Cerebellar nuclear complex (tissue), 1 donor: Measurements from ENCODE around the gene COL4A1.

Experiments used
- DNase-seq, 2 experiments: peaks; one replicate each; lab custom pipeline; 2025; lab: John Stamatoyannopoulos, UW

Gene COL4A1

DNA sequence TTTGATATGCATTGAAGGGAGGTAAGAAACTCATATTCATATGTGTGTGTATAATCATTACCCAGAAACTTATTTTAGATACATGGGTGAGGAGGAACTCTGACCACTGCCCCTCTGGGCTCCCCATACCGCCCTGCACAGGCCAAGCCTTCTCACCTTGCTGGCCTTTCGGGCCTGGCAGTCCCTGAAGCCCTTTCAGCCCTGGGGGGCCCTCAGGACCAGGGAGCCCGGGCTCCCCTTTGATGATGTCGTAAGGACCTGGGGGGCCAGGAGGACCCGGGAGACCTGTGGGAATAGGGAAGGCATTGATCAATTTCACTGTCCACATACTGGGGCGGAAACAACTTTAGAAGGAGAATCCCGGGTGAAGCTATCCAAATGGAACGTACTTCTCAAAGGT is 142.3 kb downstream of the COL4A1 start:
- no peak for DNase-seq

DNA sequence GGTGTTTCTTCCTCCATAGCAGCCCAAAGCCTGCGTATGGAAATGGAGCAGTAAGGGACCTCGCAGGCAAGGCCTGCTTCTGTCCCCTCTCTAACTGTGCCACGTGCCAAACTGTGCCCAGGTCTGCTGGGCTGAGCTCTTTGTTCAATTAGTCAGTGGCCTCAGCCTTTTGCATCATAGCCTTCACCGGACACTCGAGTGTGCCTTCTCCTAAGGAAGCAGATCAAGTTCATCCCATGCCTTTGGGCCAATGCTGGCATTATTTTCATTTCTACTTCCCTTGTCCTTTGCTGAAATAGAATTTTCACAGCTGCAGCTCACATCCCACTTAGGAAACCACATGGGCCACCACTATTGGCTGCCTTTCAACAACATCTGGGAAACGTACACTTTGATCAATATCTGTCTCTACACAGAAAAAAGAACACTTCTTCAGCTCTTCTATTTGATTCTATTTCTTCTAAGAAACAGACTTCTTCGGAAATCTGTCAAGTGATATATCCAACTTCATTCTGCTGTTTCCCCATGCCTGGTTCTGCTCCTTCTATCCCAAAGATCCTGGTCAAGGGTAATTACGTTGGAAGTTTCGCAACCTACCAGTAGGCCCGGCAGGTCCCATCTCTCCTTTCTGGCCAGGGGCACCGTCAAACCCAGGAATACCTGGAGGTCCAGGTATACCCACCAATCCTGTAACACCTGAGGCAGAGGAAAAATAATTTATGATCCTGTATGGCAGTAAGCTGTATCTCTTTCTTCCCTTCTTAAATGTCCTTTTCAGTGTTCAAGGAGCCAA is 143.9 kb downstream of the COL4A1 start:
- no peak for DNase-seq

- DNase-seq: no peak
Observed at GRCh38 chr13:110162053-110162452, 144.9 kb downstream of the COL4A1 start.

DNA sequence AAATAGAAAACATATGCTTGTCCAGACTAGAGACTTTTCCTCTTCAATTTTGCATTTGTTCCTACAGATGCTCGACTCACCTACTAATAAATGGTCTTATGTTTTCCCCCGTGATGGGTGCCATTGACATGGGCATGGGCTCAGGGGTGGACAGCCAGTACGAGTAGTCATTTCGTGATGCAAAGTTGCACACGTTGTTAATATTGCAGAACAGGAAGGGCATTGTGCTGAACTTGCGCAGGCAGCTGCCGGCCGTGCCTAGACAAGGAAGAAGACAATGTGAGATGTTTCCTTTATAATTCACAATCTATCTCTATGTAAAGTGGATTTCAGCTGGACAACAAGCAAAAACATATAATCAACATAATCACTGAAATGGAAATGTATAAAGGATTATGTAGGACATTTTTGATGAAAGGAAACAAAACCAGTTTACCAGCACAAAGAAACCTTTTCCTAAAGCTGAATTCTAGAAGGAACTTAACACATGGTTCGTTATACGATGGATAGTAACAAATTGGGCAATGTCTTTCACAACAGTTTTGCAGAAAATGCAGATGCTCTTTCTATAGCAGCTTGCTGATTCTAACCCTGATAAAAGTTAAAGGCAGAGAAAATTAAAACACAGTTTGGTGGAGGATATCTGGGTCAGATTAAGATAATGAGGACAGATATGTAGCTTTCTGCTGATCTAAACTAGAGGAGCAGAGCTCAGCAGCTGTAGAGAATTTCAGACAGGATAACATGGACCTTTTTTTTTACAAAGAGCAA is 145.7 kb downstream of the COL4A1 start:
- no peak for DNase-seq

DNA sequence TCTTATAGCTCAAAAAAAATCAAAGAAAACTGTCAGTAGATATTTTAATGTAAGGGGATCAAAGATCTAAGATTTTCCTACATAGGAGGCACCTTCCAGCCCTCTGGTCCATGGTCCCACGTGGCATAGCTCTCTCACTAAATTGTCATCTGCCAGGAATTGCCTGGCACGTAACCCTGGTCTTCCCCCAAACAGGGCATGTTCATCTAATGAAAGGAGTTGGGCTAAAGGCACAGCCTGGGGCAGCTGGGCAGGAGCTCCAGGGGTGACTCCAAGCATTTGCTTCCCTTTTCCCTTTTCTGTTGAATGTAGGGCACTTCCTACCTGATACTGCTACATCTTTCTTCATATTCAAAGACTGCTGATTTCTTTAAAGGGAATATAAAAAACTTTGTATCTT is 148.7 kb downstream of the COL4A1 start:
- no peak for DNase-seq

- DNase-seq: no peak
Observed at GRCh38 chr13:110157718-110158117, 149.2 kb downstream of the COL4A1 start.

DNA sequence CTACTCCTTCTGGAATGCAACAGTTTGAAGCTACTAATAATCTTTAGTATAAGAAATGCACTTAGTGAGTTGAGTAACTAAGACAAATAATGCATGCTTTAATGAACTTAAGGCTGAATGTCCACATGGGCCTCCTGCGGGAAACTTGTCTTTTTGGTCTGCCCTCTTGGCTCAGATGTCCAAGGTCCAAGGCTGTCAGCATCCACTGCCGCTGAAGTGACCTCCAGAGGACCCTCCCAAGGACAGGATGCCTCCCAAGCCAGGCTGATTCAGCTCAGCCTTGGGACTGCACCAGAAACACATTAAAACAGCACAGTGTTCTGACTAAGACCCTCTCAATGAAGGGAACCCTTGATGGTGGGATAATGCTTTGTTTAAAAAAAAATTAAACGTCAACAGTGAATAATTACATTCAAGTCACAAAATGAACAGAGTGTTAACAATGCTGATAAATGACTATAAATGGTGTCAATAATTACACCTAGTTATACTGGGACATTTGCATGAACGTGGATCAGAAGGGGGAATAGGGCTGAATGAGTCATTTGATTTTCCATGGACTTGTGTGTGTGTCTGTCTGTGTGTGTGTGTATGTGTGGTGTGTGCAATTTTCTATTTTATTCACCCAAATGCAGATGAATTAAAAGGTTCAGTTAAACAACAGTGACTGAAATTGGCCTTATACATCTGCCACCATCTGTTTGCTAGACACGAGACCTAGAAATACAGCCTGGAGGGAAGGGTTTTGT is 150.5 kb downstream of the COL4A1 start:
- no peak for DNase-seq

DNA sequence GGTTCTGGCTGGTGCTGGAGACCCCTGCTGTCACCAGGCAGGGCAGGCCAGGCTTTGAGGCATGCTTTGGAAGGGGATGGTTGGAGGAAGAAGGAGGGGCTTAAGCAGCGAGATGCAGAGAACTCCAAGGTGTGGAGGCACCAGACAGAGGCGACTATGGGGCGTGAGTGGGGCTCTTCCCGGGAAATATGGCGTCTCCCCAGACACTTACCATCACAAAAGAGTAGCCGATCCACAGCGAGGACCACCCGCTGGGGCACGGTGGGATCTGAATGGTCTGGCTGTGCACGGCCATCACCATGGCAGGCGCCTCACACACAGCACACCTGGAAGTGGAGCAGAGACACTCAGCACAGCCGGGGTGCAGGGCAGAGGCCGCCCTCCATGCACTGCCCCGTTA is 151.9 kb downstream of the COL4A1 start:
- DNase-seq: no peak

DNA sequence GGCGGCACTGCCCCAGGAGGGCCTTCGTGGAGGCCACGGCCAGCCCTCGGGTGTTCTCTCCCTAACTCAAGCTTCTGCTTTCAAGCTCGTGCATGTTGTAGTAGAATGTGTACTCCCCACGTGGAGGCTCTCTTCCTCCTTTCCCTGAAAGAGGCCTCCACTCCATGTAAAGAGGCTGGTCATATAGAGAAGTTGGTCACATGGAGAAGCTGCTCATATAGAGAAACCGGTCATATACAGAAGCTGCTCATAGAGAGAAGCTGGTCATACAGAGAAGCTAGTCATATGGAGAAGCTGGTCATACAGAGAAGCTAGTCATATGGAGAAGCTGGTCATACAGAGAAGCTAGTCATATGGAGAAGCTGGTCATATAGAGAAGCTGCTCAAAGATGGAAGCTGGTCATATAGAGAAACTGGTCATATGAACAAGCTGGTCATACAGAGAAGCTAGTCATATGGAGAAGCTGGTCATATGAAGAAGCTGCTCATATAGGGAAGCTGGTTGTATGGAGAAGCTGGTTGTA is 152.5 kb downstream of the COL4A1 start:
- no peak for DNase-seq

DNA sequence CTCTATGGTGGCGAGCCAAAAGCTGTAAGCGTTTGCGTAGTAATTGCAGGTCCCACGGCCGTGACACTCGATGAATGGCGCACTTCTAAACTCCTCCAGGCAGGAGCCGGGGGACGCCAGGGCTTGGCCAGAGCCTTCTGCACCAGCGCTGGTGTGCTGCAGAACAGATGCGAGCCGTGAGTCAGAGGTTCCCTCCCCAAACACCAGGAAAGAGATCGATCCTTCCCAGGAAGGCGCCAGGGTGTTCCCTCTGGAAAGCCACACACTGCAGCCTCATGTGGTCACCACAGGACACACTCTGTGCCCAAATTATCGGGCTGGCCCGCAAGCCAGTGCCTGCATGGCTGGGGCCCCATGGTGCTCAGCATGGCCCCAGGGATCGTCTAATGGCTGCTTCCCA is 154.6 kb downstream of the COL4A1 start:
- DNase-seq: no peak

DNA sequence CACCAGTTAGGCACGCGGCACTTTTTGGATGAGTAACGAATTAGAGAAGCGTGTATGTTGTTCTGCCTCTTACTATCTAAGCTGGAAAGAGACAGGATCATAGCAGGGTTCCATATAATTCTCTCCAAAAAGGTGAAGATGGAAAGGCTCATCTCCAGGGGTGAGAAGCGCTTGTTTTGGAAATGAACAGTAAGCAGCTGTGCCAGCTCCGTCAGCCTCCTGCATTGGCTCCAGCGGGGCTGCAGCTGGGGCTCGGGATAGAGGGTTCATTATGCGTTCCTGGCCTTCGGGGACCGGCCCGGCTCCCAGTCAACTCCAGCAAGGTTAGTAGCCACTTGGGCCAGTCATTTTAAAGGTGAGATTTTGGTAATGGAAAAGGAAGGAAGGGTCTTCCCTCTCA is 155.5 kb downstream of the COL4A1 start:
- DNase-seq: no peak

DNA sequence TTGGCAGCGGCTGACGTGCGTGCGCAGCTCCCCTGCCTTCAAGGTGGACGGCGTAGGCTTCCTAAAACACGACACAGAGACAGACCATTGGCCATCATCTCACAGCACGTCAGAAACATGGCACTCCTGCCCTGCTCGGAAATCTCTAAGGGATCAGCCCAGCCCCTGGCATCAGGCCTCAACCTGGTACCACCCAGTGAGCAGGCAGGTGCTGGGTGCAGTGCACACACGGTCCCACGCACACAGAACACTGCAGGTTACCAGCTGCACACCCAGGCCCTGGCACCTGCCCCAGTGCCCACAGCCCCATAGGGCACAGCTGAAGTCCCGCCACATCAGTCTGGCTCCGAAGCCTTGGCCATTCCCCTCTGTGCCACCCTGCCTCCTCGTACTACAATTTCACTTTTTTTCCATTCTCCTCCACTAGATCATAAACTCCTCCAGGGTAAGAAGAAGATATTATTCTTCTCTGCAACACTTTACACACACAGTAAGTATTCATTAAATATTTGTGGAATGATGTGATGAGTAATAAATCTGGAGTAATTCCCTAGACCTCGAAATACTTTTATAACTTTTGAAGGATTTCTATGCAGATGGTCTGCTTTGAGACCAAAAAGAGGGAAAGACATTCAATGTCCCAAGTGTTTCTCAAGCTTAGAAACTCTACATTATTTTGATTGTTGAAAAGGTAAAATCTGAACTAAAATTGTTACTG is 156.4 kb downstream of the COL4A1 start:
- no peak for DNase-seq

DNA sequence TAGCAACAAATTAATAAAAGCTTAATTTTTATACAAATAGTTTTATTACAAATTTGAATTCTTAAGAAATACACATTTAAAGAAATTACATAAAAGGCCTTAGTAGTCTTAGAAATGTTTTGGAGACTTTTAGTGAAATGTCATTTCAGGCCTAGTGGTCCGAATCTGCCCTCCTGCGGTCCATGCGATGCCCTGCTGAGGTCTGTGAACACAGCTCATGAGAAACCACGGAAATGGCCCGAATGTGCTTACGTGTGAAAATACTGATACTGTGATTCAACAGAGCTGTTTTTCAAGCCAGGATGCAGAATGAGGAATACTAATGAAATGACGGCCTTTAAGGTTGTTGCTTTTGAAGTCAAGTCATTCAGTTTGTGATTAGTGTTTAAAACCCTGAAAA is 157.9 kb downstream of the COL4A1 start:
- no peak for DNase-seq

GRCh38 chr13:110140099-110140498 is 166.9 kb downstream of the COL4A1 start:
- no peak for DNase-seq

DNA sequence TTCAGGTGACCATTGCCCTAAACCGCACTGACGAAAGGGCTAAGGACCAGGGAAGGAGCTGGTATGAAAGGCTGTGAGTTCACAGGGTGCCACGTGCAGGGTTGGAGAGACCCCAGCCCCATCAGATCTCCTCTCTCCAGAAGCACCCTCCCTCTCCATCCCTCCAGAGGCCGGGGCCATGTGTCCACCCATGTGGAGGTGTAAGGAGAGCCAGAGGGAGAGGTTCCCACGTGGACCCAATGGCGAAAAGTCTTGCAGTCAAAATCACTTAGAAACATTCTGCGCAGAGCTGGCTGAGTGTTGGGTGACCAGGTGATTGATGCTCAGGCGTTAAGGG is 168.3 kb downstream of the COL4A1 start:
- DNase-seq: no peak

DNA sequence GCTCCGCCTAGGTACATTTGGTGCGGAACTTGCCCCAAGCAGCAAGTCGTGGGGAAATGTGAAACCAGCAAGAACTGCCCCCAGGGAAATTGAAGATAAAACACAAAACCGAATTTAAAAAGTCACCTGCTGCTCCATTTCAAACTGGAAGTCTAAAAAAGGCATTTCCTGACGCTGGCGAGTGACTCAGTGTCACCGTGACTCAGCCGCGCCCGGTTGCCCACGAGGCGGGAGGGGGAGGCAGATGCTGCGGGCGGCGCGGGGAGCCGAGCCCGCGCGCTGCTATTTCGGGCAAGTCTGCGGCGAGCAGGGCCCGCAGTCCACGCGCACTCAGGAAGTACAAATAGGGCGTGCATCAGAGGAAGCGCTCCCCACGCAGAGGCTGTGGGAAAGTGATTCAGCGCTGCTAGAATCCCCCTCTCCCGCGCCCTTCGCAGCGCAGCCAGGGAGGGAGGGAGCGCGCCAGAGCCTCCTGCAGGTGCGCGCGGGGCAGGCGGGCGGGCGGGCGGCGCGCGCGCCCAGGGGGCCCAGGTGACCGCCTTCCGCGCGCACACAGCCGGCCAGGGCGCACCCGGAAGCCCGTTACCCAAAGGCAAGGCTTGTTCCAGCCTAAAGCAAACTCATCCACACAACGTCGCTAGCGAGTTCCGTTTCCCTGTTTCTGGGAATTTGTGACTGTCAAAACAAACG is 168.8 kb downstream of the COL4A1 start:
- no peak for DNase-seq

DNA sequence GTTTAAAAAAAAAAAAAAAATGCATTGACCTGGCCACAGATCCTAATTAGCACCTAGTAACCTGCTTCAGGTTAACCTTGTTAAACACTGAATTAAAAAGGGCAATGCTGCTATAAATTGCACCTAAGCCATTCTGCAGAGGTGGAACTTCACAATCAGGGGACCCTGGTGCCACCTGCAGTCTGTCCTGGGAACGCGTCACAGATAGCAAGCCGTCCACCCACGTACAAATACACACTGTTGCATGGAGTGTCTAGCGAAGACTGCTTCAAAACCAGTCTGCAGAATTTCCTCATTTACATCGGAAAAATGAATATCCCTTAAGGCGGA is 169.3 kb downstream of the COL4A1 start:
- no peak for DNase-seq

GRCh38 chr13:110136660-110137585 is 170.0 kb downstream of the COL4A1 start:
- no peak for DNase-seq

DNA sequence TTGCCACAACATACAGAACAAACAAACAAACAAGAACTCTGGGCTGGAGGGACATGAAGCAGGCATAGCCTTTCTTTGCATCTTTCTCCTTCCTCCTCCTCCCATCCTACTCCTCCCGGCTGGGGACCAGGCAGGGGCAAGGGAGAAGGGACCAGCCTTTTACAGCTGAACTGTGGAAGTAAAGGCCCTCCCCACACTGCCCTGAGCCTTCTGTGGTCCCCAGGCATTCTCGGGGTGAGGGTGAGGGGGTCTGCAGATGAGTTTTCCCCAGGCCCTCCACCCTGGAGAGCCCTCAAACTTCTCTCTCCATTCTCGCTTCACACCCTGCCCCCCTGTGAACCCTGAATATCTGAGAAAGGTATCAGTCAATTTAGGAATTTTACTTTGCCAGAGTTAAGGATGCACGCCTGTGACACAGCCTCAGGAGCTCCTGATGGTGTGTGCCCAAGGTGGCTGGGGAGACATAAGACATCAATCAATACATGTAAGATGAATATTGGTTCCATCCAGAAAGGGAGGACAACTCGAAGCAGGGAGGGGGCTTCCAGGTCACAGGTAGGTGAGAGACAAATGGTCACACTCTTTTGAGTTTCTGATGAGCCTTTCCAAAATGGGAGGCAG is 170.9 kb downstream of the COL4A1 start:
- no peak for DNase-seq

DNA sequence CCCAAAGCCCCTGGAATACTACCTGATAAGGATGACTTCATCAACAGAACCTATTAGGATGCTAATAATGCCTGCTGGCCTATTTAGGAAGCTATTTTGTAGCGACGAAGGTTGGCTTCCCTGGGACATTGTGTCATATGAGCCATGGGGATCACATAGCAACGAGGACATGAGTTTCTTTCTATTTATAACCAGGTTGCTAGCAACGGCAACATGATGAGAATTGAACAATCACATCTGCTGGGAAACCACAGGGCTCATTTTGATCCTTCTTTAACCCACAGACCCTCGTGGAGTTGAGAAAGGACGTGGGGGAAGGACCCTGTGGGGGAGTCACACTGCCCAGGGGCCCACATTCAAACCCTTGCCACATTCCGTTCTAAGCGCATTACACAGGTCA is 172.2 kb downstream of the COL4A1 start:
- DNase-seq: no peak
